NT2/D1 (cell line): ENCODE measurements around the gene NAA15.

Source experiments
- SUZ12 ChIP-seq: IDR thresholded peaks from 2 replicates; pipeline ENCODE4 v1.6.1; 2011; ENCODE audit not compliant: insufficient read length, insufficient read depth; ENCODE audit errors: extremely low read depth
- YY1 ChIP-seq: IDR thresholded peaks from 2 replicates; pipeline ENCODE4 v1.6.1; 2011; ENCODE audit not compliant: insufficient read length, insufficient read depth
- ZNF274 ChIP-seq: IDR thresholded peaks from 2 replicates; pipeline ENCODE4 v1.6.1; 2011; ENCODE audit warnings: mild to moderate bottlenecking, low read depth, low read length

GRCh38 chr4:139275281-139275735, 26.0 kb upstream of the NAA15 start:
- TF ChIP-seq ZNF274, result no peak
- TF ChIP-seq YY1, result no peak
- TF ChIP-seq SUZ12, result no peak
